Chondrocyte (in vitro differentiated cells): ENCODE results near the gene MRPL28. TPM values are rescaled to one million over a fixed set of nuclear protein-coding genes. Genes with fewer than 3 reads are reported as not detected.
A peak's percentile ranks its signal among the peaks of the same experiment; 100 is the strongest.

ENCODE experiments used
- DNase-seq: peaks from one replicate; pipeline ENCODE4 v3.0.0; 2021; ENCODE audit warnings: mixed read lengths, low spot score
- H3K27ac Mint-ChIP-seq: one replicate; pipeline ENCODE4 v1.8.0; 2021; ENCODE audit warnings: mild to moderate bottlenecking, moderate library complexity, mixed read lengths; ENCODE audit not compliant: unreplicated experiment
- H3K27me3 Mint-ChIP-seq: 2 replicates; pipeline ENCODE4 v1.8.0; 2021; ENCODE audit warnings: low read depth, mixed read lengths
- H3K36me3 Mint-ChIP-seq: 2 replicates; pipeline ENCODE4 v1.8.0; 2021; ENCODE audit warnings: low read depth, mixed read lengths
- H3K4me1 Mint-ChIP-seq: 2 replicates; pipeline ENCODE4 v1.8.0; 2021; ENCODE audit warnings: low read depth, mild to moderate bottlenecking, mixed read lengths
- H3K4me3 Mint-ChIP-seq: one replicate; pipeline ENCODE4 v1.8.0; 2021; ENCODE audit warnings: mild to moderate bottlenecking, moderate library complexity, mixed read lengths; ENCODE audit not compliant: unreplicated experiment
- H3K9me3 Mint-ChIP-seq: 2 replicates; pipeline ENCODE4 v1.8.0; 2021; ENCODE audit warnings: low read depth, mixed read lengths
- total RNA-seq: library from RNA; stranded (reverse); gene quantifications from 3 replicates; pipeline ENCODE4 v1.2.1, GENCODE V29; 2021
- TF ChIP-seq, protein P1 (sequence below): fragments of 200-600 bp; sonication (generic); IDR thresholded peaks from 2 replicates; pipeline ENCODE4 v1.5.0; 2021; ENCODE audit warnings: antibody characterized with exemption, mild to moderate bottlenecking, moderate library complexity

Gene MRPL28
- total RNA-seq, 1 donor from 2014 or later, result 53.4 TPM

DNA sequence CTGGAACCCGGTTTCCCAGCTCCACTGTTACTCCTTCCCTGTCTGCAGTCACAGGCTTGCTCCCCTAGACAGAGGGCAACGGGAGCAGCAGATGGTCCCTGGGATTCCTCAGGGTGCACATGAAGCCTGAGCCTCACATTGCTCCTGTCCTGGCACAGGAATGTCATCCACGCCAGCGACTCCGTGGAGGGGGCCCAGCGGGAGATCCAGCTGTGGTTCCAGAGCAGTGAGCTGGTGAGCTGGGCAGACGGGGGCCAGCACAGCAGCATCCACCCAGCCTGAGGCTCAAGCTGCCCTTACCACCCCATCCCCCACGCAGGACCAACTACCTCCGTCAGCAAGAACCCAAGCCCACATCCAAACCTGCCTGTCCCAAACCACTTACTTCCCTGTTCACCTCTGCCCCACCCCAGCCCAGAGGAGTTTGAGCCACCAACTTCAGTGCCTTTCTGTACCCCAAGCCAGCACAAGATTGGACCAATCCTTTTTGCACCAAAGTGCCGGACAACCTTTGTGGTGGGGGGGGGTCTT, 29.8 kb upstream of the MRPL28 start:
- no peaks in the 10 kb centered on the region for H3K9me3 Mint-ChIP-seq
- peak overlapping the region; percentile 82 for H3K4me3 Mint-ChIP-seq
- H3K27ac Mint-ChIP-seq, result peak overlapping the region; percentile 86
- TF ChIP-seq, protein P1, sequence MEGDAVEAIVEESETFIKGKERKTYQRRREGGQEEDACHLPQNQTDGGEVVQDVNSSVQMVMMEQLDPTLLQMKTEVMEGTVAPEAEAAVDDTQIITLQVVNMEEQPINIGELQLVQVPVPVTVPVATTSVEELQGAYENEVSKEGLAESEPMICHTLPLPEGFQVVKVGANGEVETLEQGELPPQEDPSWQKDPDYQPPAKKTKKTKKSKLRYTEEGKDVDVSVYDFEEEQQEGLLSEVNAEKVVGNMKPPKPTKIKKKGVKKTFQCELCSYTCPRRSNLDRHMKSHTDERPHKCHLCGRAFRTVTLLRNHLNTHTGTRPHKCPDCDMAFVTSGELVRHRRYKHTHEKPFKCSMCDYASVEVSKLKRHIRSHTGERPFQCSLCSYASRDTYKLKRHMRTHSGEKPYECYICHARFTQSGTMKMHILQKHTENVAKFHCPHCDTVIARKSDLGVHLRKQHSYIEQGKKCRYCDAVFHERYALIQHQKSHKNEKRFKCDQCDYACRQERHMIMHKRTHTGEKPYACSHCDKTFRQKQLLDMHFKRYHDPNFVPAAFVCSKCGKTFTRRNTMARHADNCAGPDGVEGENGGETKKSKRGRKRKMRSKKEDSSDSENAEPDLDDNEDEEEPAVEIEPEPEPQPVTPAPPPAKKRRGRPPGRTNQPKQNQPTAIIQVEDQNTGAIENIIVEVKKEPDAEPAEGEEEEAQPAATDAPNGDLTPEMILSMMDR, result no peak
- H3K27me3 Mint-ChIP-seq, result no peaks in the 10 kb centered on the region
- DNase-seq, result peak; percentile 79
- H3K4me1 Mint-ChIP-seq, result peaks cover 27% of the 10 kb centered on the region
- H3K36me3 Mint-ChIP-seq, result peaks cover 3% of the 10 kb centered on the region

DNA sequence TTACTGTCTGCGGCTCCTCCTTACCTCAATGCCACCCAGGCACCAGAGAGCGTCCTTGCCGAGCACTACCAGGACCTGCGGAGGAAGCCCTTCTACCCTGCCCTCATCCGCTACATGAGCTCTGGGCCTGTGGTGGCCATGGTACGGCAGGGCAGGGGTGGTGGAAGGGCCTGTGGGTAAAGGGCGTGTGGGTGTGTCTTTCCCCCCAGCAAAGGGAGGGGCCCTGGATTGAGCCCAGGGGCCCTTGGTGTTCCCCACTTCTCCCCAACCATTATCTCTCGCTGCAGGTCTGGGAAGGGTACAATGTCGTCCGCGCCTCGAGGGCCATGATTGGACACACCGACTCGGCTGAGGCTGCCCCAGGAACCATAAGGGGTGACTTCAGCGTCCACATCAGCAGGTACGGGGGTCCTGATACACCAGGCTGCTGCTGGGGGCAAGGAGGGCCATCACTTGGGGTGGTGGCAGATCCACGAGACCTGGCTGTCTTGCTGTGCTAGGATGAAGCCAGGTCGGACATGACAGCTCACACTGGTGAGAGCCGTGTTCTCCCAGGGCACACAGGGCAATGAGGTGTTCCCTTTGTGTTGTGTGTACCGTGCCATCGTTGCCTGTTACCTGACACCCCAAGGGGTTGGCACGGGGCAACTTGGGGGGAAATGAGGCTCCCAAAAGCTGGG, 29.1 kb upstream of the MRPL28 start:
- H3K36me3 Mint-ChIP-seq, result peaks cover 3% of the 10 kb centered on the region
- no peak overlapping the region for H3K27ac Mint-ChIP-seq
- DNase-seq, result peak; percentile 77
- no peaks in the 10 kb centered on the region for H3K27me3 Mint-ChIP-seq
- no peaks in the 10 kb centered on the region for H3K9me3 Mint-ChIP-seq
- H3K4me3 Mint-ChIP-seq, result no peak overlapping the region
- TF ChIP-seq, protein P1, result no peak
- peaks cover 27% of the 10 kb centered on the region for H3K4me1 Mint-ChIP-seq

DNA sequence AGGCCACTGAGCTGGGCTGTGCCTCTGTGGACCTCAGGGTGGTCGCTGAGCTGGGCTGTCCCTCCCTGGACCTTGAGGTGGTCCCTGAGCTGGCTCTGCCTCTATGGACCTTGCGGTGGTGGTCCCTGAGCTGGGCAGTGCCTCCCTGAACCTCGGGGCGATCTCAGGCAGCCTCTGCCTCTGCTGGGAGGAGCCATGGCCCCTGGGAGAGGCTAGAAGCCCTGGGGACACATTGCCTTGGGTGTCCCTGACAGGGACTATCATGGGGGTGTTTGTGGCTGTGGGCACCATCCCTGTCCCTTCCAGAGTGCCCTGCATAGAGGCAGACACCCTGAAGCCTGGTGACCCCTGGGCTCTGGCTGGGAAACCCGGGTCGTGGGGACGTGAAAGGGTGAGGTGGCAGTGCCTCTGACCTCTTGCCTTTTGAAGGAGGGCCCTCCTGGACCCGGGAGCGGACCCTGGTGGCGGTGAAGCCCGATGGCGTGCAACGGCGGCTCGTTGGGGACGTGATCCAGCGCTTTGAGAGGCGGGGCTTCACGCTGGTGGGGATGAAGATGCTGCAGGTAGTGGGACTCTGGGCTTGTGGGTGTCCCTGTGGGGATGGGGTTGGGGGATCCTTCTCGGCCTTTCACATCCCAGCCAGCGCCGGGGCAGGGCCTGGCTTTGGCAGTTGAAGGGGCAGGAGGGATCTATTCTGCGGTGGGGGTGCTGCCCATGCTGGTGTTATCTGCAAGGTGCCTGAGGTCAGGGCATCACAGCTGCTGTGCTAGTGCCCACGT, 28.4 kb upstream of the MRPL28 start:
- peak overlapping the region; percentile 63 for H3K4me3 Mint-ChIP-seq
- peaks cover 27% of the 10 kb centered on the region for H3K4me1 Mint-ChIP-seq
- H3K9me3 Mint-ChIP-seq, result no peaks in the 10 kb centered on the region
- peak overlapping the region; percentile 87 for H3K27ac Mint-ChIP-seq
- DNase-seq, result peak; percentile 91
- TF ChIP-seq, protein P1, result no peak
- peaks cover 3% of the 10 kb centered on the region for H3K36me3 Mint-ChIP-seq
- no peaks in the 10 kb centered on the region for H3K27me3 Mint-ChIP-seq

DNA sequence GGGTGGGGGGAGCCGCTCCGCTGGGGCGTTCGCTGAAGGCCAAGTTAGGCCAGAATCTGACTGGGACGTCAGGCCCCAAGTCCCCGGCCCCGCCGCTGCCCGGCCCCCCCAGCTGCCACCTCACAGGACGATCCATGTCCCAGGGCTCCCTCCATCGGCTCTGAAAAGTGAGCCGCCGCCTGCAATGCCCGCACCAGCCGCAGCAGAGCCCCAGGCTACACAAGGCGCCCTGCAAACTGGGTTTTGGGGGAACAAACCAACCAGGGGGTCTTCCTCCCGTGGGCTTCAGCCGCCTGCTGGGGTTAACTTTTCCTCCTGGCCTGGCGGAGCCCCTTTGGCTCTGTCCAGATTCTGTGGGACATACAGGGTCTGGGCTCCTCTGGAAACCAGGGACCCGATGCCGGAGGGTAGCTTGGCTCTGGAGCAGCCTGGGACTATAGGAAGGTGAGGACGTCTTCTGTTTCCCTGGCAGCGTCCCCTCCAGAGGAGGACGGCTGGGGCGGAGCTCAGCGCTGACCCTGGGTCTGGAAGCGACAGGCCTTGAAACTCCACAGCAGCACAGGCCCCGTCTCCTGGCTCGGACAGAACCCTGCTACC, 27.5 kb upstream of the MRPL28 start:
- peak overlapping the region; percentile 87 for H3K27ac Mint-ChIP-seq
- H3K4me1 Mint-ChIP-seq, result peaks cover 27% of the 10 kb centered on the region
- peak; percentile 88 for DNase-seq
- no peaks in the 10 kb centered on the region for H3K9me3 Mint-ChIP-seq
- no peaks in the 10 kb centered on the region for H3K27me3 Mint-ChIP-seq
- TF ChIP-seq, protein P1, result peak; percentile 70
- H3K4me3 Mint-ChIP-seq, result peak overlapping the region; percentile 63
- peaks cover 3% of the 10 kb centered on the region for H3K36me3 Mint-ChIP-seq

DNA sequence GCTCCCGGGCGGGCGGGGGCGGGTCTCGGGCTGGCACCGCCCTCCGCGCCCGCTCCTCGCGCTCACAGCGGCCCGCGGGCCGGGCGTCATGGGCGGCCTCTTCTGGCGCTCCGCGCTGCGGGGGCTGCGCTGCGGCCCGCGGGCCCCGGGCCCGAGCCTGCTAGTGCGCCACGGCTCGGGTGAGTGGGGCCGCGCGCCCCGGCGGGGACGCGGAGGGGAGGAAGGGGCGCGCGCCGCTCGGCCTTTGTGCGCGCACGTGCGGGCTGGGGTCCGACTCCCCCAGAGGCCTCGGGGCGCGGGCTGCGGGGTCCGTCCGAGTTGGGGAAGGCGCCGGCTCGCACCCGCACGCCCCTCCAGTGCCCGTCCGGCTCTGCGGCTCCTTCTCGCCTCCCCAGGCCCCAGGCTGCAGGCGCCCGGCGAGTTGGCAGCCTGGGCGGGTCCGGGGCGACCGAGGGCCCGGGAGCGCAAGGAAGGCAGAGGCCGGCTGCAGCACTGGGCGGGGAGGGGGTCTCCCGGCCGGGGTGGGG, 26.9 kb upstream of the MRPL28 start, which contains the start of gene NME4:
Gene NME4 (plus strand): TSS at position 65 of the 527 bp plus-strand sequence. CDS start 24 bp downstream, at position 89.
- TF ChIP-seq, protein P1, result no peak
- DNase-seq, result peak; percentile 77
- Mint-ChIP-seq H3K4me1 (peaks cover 27% of the 10 kb centered on the region), H3K27ac (peak within 1 kb of the TSS; percentile 97), H3K36me3 (peaks cover 3% of the 10 kb centered on the region), H3K27me3 (no peaks in the 10 kb centered on the region), H3K4me3 (peak within 1 kb of the TSS; percentile 87), H3K9me3 (no peaks in the 10 kb centered on the region)
